ENCODE data around the gene C2CD5.

- TF ChIP-seq CTCF (IDR thresholded peaks at IDR 0.05) (no peak), POLR2A (IDR thresholded peaks at IDR 0.05) (no peak), EP300 (IDR thresholded peaks at IDR 0.05; ENCODE audit: low read depth) (no peak)
Observed at GRCh38 chr12:22415342-22416309, 128.7 kb downstream of the C2CD5 start.

Data from transverse colon (tissue), 3 donors.